Esophagus mucosa (tissue), 1 donor: ENCODE results near the gene MYH16. TPM values are rescaled to one million over a fixed set of nuclear protein-coding genes. Genes with fewer than 3 reads are reported as not detected.
"Not testable (repeated sequence)": the region's sequence is repeated elsewhere in the genome, so short reads cannot be mapped to it uniquely, and the experiment has no call there.

Source experiments
- ATAC-seq: fragments of 200-7000 bp; cut with Tn5 transposase; one replicate; pipeline ENCODE4 v1.9.1; 2020
- total RNA-seq: library from RNA; stranded (reverse); gene quantifications from one replicate; pipeline ENCODE4 v1.2.4, GENCODE V29; 2023
- donor health status: DM: yes; HTN: yes; CAD: no.

The MYH16 gene
- total RNA-seq, result not detected

DNA sequence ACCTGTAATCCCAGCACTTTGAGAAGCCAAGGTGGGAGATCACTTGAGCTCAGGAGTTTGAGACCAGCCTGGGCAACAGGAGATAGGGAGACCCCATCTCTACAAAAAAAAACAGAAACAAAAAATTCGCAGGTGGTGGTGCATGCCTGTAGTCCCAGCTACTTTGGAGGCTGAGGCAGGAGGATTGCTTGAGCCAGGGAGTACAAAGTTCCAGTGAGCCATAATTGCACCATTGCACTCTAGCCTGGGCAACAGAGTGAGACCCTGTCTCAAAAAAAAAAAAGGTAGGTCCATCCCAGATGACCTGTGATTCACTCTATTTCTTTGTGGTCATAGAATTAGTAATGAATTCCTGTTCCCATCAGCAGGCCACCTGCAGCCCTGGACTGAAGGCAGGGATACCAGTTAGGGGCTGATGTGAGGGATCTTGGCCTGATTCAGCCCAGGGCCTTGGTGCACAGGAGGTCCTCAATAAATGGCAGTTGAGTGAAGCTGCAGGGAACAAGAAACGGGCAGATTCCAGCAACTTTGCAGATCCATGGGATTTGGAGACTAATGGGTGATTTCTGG, at the start of gene MYH16:
MYH16 (plus strand) TSS at position 364 of the 570 bp plus-strand sequence.
- no peak for ATAC-seq

DNA sequence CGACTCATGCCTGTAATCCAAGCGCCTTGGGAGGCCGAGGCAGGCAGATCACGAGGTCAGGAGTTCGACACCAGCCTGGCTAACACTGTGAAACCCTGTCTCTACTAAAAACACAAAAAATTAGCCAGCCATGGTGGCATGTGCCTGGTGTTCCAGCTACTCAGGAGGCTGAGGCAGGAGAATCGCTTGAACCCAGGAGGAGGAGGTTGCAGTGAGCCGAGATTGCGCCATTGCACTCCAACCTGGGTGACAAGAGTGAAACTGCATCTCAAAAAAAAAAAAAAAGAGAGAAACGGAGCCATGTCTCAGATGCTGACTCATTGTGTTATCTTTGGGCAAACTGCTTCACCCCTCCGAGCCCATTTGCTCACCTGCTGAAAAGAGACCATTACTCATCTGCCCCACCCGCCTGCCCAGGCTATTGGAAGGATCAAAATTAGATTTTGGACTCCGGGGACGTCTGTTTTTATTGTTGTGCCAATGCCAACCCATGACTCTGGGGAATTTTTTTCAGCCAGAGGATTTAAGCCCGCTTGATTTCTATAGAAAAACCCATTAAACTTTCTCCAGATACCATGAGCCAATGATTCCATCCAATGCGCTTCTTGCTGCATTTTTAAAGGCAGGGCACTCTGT, 48.3 kb upstream of the MYH16 start:
- peak; percentile 95 for ATAC-seq

GRCh38 chr7:99224899-99225265, 47.8 kb upstream of the MYH16 start:
- no peak for ATAC-seq

- no peak for ATAC-seq
Measured at GRCh38 chr7:99229234-99229633, 43.4 kb upstream of the MYH16 start.

GRCh38 chr7:99232082-99232770, 40.4 kb upstream of the MYH16 start:
- no peak for ATAC-seq

DNA sequence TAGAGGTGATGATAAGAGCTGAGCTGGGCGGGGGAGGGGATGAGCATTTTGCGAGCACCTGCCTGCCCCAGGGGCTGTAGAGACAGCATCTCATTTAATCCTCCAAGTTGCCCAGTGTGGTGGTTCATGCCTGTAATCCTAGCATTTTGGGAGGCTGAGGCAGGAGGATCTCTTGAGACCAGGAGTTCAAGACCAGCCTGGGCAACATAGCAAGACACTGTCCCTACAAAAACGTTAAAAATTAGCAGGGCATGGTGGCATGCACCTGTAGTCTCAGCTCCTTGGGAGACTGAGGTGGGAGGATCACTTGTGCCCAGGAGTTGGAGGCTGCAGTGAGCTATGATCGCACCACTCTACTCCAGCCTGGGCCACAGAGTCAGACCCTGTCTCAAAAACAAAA, 39.7 kb upstream of the MYH16 start:
- not testable (repeated sequence) for ATAC-seq

DNA sequence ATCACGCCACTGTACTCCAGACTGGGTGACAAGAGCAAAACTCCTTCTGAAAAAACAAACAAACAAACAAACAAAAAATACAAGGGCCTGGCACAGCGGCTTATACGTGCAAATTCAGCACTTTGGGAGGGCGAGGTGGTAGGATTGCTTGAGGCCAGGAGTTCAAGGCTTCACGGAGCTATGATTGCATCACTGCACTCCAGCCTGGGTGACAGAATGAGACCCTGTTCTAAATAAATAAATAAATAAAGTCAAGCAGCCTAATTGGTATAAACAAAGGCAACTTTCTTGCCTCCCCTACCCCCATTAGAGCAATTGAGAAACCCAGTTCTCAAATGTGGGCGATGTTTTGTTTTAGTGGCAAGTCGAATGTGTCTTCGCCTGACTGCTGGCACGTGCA, 38.5 kb upstream of the MYH16 start:
- no peak for ATAC-seq

GRCh38 chr7:99235925-99236324, 36.7 kb upstream of the MYH16 start:
- ATAC-seq, result peak; percentile 90

GRCh38 chr7:99237876-99238275, 34.8 kb upstream of the MYH16 start:
- ATAC-seq, result not testable (repeated sequence)

DNA sequence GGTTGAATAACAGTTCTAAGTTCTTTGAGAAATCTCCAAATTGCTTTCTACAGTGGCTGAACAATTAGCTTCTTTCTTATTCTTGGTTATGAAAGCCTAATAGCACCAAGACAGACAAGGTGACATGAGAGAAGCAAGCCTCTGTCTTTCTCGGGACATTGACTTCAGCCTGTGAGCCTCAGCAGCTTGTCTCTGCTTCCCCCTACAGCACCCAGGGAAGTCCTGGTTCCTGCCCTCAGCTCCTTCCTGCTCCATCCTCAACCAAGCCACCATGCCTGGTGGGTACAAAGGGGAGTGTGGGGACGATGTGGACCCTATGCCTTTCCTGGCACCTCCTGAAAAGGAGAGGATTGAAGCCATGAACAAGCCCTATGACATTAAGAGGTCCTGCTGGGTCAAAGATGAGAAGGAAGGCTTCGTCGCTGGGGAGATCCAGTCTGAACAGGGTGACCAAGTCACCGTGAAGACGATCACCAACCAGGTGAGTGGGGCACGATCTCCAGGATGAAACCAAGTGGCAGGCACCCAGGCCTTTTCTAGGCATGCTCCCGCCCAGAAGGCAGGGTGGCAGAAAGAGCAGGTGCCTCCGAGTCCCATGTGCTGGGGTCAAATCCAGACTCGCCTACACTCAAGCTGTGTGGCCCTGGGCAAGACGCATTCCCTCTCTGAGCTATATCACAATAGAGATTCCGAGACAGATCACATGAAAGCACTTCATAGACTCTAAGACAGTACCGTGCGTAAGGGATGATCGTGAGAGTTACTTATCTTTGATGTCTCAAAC, 33.9 kb upstream of the MYH16 start:
- no peak for ATAC-seq

- no peak for ATAC-seq
Measured at GRCh38 chr7:99242682-99243081, 30.0 kb upstream of the MYH16 start.

DNA sequence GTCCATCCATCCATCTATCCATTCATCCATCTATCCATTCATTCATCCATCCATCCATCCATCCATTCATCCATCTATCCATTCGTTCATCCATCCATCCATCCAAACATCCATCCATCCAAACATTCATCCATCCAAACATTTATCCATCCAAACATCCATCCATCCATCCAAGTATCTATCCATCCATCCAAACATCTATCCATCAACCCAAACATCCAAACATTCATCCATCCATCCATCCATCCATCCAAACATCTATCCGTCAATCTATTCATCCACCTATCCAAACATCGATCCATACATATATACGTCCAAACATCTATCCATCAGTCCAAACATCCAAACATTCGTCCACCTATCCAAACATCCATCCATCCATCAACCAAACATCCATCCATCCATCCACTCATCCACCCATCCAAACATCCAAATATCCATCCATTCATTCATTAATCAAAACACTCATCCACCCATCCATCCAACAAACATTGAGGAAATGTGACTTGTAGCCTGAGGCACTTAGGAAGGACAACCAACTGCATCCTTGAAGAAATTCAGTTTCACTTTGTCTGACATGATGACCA, 28.8 kb upstream of the MYH16 start:
- ATAC-seq, result no peak

DNA sequence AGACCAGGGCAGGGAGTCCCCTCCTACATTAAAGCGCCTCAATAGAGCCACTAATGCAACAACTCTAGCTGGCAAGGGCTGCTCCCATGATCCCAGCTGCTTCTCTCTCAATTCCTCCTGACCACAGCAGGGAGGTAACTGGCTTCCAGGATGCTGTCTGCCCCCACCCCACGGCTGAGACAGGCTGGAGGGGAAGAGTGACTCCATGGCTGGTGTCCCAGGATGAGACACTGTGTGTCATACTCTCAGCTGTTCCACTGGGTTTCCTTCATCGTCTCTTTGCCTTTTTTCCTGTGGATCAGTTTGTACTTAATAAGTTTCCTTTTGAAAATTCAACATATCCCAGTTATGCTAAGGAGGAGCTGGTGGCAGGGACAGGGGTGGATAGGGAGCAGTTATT, 27.7 kb upstream of the MYH16 start:
- peak; percentile 53 for ATAC-seq

DNA sequence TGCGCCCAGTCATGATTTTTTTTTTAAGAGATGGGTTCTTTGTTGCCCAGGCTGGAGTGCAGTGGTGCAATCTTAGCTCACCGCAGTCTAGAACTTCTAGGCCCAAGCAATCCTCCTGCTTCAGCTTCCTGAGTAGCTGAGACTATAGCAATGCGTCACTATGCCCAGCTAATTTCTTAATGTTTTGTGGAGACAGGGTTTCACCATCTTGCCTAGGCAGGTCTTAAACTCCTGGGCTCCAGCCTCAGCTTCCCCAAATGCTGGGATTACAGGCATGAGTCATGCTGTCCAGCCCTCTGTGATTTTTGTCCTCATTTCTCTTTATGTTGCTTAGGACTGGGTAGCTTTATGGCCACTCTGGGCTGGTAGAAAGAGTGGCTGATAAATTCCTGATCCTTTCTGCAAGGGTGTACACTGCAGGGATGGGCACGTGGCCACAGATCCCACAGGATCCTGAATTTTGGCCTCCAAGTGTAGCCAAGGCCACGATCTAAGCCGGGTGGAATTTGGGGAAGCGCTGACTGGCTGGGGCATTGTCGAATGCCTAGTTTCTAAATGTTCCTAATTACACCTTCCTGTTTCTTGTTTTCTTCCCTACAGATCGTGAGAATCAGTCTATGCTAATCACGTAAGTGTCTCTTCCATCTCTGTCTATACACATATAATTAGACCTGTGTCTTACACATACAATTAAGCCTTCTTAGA, 24.1 kb upstream of the MYH16 start:
- ATAC-seq, result peak; percentile 57

- ATAC-seq, result no peak
Measured at GRCh38 chr7:99249985-99250575, 22.6 kb upstream of the MYH16 start.

- ATAC-seq, result no peak
Measured at GRCh38 chr7:99252166-99252895, 20.3 kb upstream of the MYH16 start.

DNA sequence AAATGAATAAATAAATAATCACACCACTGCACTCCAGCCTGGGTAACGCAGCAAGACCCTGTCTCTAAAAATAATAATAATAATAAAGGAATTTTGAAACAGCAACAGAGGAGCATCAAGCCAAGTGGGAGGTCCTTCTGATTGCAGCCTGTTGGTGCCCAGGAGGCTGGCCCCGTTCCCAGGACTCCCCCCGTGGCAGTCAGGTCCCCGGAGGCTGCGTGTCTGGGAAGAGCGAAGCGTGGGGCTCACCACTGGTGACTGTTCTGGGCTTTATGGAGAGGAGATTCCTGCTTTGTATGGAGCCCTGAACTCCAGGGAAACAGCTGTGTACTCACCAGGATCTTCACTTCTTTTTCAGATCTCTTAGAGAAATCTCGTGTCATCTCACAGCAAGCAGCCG, 19.3 kb upstream of the MYH16 start:
- no peak for ATAC-seq

- ATAC-seq, result peak; percentile 97
Measured at GRCh38 chr7:99254390-99254789, 18.2 kb upstream of the MYH16 start.

GRCh38 chr7:99255463-99255862, 17.2 kb upstream of the MYH16 start:
- ATAC-seq, result no peak

- ATAC-seq, result no peak
Measured at GRCh38 chr7:99257065-99257464, 15.6 kb upstream of the MYH16 start.

GRCh38 chr7:99257675-99258074, 15.0 kb upstream of the MYH16 start:
- no peak for ATAC-seq
